Measurements from ENCODE around the gene TTLL13. TPM values are rescaled to one million over a fixed set of nuclear protein-coding genes. Genes with fewer than 3 reads are reported as not detected.
A peak's percentile ranks its signal among the peaks of the same experiment; 100 is the strongest.

Gene TTLL13
- total RNA-seq, 1 experiment from 2014 or later, result 1.0 TPM

- Histone ChIP-seq H3K36me3 (ENCODE audit: control insufficient read depth in 1 of 2, insufficient read depth in 2 of 2, low read length in 2 of 2) (peaks cover 0 to 6% of the 10 kb centered on the region in 2 experiments; a peak in 1 of 4 replicates), H3K27me3 (ENCODE audit: insufficient read depth, low read length) (no peaks in the 10 kb centered on the region), H2AFZ (ENCODE audit: low read depth, low read length, poor library complexity, severe bottlenecking) (no peak overlapping the region), H3K9me3 (ENCODE audit: control insufficient read depth in 1 of 2, insufficient read depth in 1 of 2, low read depth in 1 of 2, low read length in 2 of 2) (no peaks in the 10 kb centered on the region), H3K9ac (ENCODE audit: low read length) (peak overlapping the region; percentile 74), H3K27ac (ENCODE audit: low read depth, low read length) (peak overlapping the region; percentile 99), H4K20me1 (ENCODE audit: insufficient read depth) (no peaks in the 10 kb centered on the region), H3K9me2 (ENCODE audit: insufficient read depth) (no peaks in the 10 kb centered on the region), H3K79me2 (ENCODE audit: insufficient read depth, low read length) (peaks cover 79% of the 10 kb centered on the region), H3K4me2 (ENCODE audit: low read length) (peak overlapping the region; percentile 85), H3K4me3 (replicated peaks in 1 of 2; ENCODE audit: low read depth in 1 of 2, low read length in 2 of 2) (peak overlapping the region; percentile 33 to 52), H3K4me1 (ENCODE audit: control insufficient read depth in 1 of 2, insufficient read depth in 2 of 2, low read length in 2 of 2) (peaks cover 55 to 75% of the 10 kb centered on the region in 2 experiments)
- ATAC-seq (peak; percentile 43), DNase-seq (ENCODE audit: low read depth, low spot score) (no peak)
- CTCF ChIA-PET, result interaction anchor here (1.1 kb wide), 1 partner anchor 9 kb away, joined by 9 read pairs; no protein-coding TSS in a partner anchor
- TF ChIP-seq ZNF274 (IDR thresholded peaks at IDR 0.05; ENCODE audit: low read depth, low read length) (no peak), EZH2 (IDR thresholded peaks at IDR 0.05) (no peak), POLR2AphosphoS5 (IDR thresholded peaks at IDR 0.05; ENCODE audit: low read depth, low read length) (peak; percentile 60), SRF (IDR thresholded peaks at IDR 0.05; ENCODE audit: low read depth) (no peak), ZFX (IDR thresholded peaks at IDR 0.05) (no peak)
- BruUV-seq (replicated peaks), result TSS peak; percentile 16
- intact Hi-C loops (cut with micrococcal nuclease), result loop anchor here (1.0 to 10.0 kb wide), 2 partner anchors 47 to 468 kb away; no protein-coding TSS in a partner anchor
- POLR2A ChIA-PET, result interaction anchor here (1.1 to 1.2 kb wide), 2 partner anchors 12 to 20 kb away, joined by 3 to 4 read pairs; partner anchors contain the start of gene SEMA4B
- RAD21 ChIA-PET (ENCODE audit: low non-redundant PET in 1 of 2, low total read pairs in 2 of 2, uncharacterized antibody in 2 of 2, unreplicated experiment in 2 of 2), result interaction anchor here (0.9 to 1.5 kb wide), 2 partner anchors 28 to 47 kb away, joined by 3 to 5 read pairs; no protein-coding TSS in a partner anchor
These were observed 36.9 kb upstream of the TTLL13 start for GRCh38 chr15:90212221-90213098.

DNA sequence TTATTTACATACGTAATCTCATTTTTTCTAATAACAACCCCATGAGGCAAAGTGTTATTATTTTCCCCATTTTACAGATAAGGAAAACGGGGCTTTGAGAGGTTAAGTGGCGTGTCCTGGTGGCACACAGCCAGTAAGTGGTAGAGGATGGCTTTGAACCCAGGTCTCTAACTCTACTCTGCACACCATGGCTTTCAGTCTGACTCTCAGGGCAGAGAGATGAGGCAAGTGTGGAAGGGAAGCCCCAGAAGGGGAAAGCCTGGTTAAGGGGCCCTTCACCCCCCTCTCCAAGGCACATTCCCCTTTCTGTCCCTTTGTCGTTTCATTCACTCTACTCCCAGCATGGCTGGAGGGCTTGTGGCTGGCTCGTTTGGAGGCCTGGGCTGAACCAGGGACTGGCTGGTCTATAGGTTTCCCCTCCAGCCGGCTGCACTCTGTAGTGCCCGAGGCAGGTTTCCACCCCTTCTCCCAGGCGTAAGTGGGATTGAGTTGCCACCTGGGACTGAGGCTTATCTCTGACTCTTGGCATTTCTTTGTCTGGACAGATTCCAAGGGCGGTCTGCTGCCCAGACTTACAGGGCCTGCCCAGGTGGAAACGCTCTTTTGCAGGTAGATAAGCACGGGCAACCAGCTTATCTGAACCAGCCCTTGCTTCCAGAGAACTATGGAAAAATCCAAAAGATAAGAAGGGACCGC lies 36.1 kb upstream of the TTLL13 start:
- intact Hi-C loops (cut with micrococcal nuclease), result loop anchor here (1.0 to 10.0 kb wide), 2 partner anchors 48 to 468 kb away; no protein-coding TSS in a partner anchor
- no peak overlapping the region for H2AFZ ChIP-seq (ENCODE audit: low read depth, low read length, poor library complexity, severe bottlenecking)
- H3K4me1 ChIP-seq (ENCODE audit: control insufficient read depth in 1 of 2, insufficient read depth in 2 of 2, low read length in 2 of 2), result peaks cover 55 to 70% of the 10 kb centered on the region in 2 experiments
- ChIA-PET POLR2A (no interaction called here), CTCF (interaction anchor here (1.0 to 2.2 kb wide), 4 partner anchors 8 to 70 kb away, joined by 4 to 15 read pairs (median 7); partner anchors contain the start of genes CIB1 and GDPGP1), RAD21 (ENCODE audit: low non-redundant PET in 1 of 2, low total read pairs in 2 of 2, uncharacterized antibody in 2 of 2, unreplicated experiment in 2 of 2) (interaction anchor here in 1 of 2 experiments (1.5 kb wide), 1 partner anchor 48 kb away, joined by 5 read pairs; no protein-coding TSS in a partner anchor)
- no peaks in the 10 kb centered on the region for H3K9me2 ChIP-seq (ENCODE audit: insufficient read depth)
- H3K27me3 ChIP-seq (ENCODE audit: insufficient read depth, low read length), result no peaks in the 10 kb centered on the region
- no TSS peak for BruUV-seq (replicated peaks)
- ATAC-seq, result peak; percentile 31
- peak overlapping the region; percentile 99 for H3K27ac ChIP-seq (ENCODE audit: low read depth, low read length)
- no peak for DNase-seq (ENCODE audit: low read depth, low spot score)
- H3K9ac ChIP-seq (ENCODE audit: low read length), result peak overlapping the region; percentile 74
- H3K36me3 ChIP-seq (ENCODE audit: control insufficient read depth in 1 of 2, insufficient read depth in 2 of 2, low read length in 2 of 2), result peaks cover 0 to 11% of the 10 kb centered on the region in 2 experiments; a peak in 1 of 4 replicates
- peak overlapping the region; percentile 6 to 52; a peak in 3 of 4 replicates for H3K4me3 ChIP-seq (replicated peaks in 1 of 2; ENCODE audit: low read depth in 1 of 2, low read length in 2 of 2)
- no peaks in the 10 kb centered on the region for H4K20me1 ChIP-seq (ENCODE audit: insufficient read depth)
- H3K4me2 ChIP-seq (ENCODE audit: low read length), result peak overlapping the region; percentile 85
- H3K79me2 ChIP-seq (ENCODE audit: insufficient read depth, low read length), result peaks cover 78% of the 10 kb centered on the region
- H3K9me3 ChIP-seq (ENCODE audit: control insufficient read depth in 1 of 2, insufficient read depth in 1 of 2, low read depth in 1 of 2, low read length in 2 of 2), result no peaks in the 10 kb centered on the region
- TF ChIP-seq, protein P1, sequence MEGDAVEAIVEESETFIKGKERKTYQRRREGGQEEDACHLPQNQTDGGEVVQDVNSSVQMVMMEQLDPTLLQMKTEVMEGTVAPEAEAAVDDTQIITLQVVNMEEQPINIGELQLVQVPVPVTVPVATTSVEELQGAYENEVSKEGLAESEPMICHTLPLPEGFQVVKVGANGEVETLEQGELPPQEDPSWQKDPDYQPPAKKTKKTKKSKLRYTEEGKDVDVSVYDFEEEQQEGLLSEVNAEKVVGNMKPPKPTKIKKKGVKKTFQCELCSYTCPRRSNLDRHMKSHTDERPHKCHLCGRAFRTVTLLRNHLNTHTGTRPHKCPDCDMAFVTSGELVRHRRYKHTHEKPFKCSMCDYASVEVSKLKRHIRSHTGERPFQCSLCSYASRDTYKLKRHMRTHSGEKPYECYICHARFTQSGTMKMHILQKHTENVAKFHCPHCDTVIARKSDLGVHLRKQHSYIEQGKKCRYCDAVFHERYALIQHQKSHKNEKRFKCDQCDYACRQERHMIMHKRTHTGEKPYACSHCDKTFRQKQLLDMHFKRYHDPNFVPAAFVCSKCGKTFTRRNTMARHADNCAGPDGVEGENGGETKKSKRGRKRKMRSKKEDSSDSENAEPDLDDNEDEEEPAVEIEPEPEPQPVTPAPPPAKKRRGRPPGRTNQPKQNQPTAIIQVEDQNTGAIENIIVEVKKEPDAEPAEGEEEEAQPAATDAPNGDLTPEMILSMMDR (IDR thresholded peaks at IDR 0.05 in 2 of 3, conservative IDR thresholded peaks at IDR 0.05 in 1 of 3; ENCODE audit: borderline replicate concordance in 1 of 3, insufficient read depth in 1 of 3, low read depth in 2 of 3, low read length in 2 of 3), result no peak
- TF ChIP-seq SIN3A (IDR thresholded peaks at IDR 0.05; ENCODE audit: low read depth) (no peak), TCF7L2 (IDR thresholded peaks at IDR 0.05; ENCODE audit: borderline replicate concordance, extremely low read depth, insufficient read depth, insufficient read length) (no peak), EZH2phosphoT487 (IDR thresholded peaks at IDR 0.05; ENCODE audit: borderline replicate concordance) (no peak), SP1 (IDR thresholded peaks at IDR 0.05; ENCODE audit: low read depth) (no peak), FOSL1 (IDR thresholded peaks at IDR 0.05; ENCODE audit: low read depth) (no peak), MAX (IDR thresholded peaks at IDR 0.05) (no peak), EGR1 (IDR thresholded peaks at IDR 0.05; ENCODE audit: low read depth) (no peak), JUND (IDR thresholded peaks at IDR 0.05) (no peak), SRF (IDR thresholded peaks at IDR 0.05; ENCODE audit: low read depth) (no peak)
